GDM1 (cell line): ENCODE data around the gene GADD45B.
"Not testable (repeated sequence)": the region's sequence is repeated elsewhere in the genome, so short reads cannot be mapped to it uniquely, and the experiment has no call there.

ENCODE experiments used
- DNase-seq: peaks from one replicate; lab custom pipeline; 2025; lab: John Stamatoyannopoulos, UW

The GADD45B gene

GRCh38 chr19:2488405-2488941 lies 12.5 kb downstream of the GADD45B start:
- DNase-seq = no peak

GRCh38 chr19:2488942-2489731 lies 13.2 kb downstream of the GADD45B start:
- DNase-seq = no peak

GRCh38 chr19:2490659-2491058 lies 14.7 kb downstream of the GADD45B start:
- DNase-seq = no peak

DNA sequence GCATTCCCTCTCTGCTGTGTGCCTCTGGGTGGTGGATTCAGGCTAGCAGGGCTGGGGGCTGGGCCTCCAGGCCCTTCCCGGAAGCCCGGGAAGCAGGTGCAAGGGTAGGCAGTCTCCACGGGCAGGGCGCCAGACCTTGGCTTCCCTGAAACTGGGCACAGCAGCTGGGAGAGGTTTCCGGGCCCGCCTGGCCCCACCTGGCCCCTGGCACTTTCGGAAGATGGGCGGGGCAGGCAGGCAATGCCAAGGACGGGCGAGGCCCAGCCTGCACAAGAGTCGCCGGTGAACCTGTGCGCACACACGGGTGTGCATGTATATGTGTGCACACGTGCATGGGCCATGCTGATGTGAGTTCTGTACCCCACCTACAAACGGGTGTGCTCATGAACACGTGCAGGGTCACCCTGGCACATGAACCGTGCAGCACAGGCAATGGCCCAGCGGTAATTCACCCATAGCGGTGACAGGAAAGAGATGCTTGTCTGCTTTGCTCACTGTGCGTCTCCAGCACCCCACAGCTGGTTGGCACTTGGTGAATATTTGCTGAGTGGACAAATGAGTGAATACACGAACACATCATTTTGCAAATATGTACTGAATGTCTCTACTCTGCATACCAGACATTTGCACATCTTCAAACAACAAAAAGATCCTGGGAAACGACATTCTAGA lies 15.3 kb downstream of the GADD45B start:
- no peak for DNase-seq

- DNase-seq = no peak
These were observed 16.9 kb downstream of the GADD45B start for GRCh38 chr19:2492870-2493269.

- not testable (repeated sequence) for DNase-seq
These were observed 17.5 kb downstream of the GADD45B start for GRCh38 chr19:2493448-2493847.

DNA sequence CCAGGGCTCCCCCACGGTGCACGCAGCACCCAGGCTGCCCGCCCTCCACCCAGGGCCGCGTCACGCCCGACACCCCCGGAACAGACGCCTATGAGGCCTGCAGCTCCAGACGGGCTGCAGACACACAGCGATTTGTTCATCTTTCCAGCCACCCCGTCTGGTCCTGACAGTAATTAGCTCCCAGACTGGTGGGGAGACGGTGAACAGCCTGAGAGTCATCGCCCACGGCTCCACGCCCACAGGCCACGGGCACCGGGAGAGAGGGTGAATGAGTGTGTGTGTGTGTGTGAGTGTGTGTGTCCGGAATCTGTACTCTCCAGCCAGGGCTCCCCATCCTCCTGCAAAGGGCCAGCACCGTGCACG lies 18.1 kb downstream of the GADD45B start:
- no peak for DNase-seq

GRCh38 chr19:2494447-2495129 lies 18.7 kb downstream of the GADD45B start:
- no peak for DNase-seq

- no peak for DNase-seq
These were observed 19.3 kb downstream of the GADD45B start for GRCh38 chr19:2495130-2495641.

GRCh38 chr19:2495651-2496316 lies 19.9 kb downstream of the GADD45B start:
- DNase-seq = no peak

GRCh38 chr19:2497186-2497585 lies 21.3 kb downstream of the GADD45B start:
- DNase-seq = no peak

DNA sequence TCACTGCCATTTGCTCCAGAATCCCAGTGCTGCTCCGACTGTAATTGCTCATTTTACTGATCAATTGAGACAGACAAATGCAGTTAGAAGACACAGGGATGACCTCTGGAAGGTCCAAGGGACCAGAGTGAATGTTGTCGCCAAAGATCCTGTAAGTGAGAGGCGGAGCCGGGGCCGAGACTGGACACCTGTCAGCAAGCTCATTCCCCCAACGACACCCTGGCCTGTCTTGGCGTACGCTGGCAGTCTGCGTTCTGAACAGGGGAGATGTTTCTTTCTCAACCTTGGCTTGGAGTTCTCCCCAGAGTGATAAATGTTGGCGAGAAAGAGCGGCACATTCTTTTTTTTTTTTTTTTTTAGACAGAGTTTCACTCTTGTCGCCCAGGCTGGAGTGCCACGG lies 24.2 kb downstream of the GADD45B start:
- no peak for DNase-seq

DNA sequence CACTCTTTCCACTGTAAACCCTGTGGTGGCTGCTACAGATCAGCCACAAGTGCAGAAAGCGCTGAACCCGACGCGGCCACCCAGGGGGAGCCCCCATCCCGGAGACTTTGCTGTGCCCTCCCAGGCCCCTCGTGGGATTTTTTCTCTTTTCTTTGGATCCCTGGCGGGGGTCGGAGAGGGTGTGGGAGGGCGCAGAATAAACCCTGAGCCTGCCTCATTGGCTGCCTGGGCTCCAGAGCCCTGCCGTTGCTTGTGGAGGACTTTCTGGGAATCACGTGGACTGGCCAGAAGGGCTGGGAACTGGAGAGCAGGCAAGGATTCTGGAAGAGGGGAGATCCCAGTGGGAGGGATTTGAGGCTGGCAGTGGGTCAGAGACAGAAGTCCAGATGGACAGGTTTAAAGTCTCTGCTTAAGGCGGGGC lies 24.9 kb downstream of the GADD45B start:
- no peak for DNase-seq

DNA sequence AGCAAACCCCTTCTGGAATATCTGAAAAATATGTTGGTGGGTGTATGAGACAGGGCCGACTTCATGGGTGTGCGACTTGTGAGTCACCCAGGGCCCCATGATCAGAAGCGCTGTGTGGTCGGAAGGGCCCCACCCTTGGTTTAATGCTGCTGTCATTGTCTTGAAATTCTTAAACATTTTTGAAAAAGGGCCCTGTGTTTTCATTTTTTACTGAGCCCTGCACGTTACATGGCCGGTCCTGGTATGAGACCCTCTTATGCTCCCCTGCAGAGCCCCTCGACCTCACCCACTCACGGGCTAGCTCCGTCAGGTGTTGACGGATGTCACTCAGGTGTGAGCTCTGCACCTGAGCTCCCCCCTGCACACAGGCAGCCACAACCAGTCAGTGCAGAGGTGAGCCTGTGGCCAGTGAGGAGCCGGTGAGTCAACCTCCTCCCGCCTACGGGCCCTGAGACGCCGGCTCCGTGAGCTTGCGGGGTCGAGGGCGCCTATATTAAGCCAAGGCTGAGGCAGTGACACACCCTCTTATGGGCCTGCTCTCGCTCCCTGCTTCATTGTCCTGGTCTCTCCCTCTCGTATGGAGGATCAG lies 27.7 kb downstream of the GADD45B start:
- no peak for DNase-seq

DNA sequence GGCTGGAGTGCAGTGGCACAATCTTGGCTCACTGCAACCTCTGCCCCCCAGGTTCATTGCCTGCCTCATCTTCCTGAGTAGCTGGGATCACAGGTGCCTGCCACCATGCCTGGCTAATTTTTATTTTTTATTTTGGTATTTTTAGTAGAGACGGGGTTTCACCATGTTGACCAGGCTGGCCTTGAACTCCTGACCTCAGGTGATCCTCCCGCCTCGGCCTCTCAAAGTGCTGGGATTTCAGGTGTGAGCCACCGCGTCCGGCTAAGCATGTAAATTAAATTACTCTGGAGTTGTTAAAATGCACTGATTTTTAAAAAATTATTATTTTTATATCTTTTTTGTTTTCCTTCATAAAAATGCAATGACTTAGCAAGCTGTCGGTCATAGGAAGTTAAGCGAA lies 30.7 kb downstream of the GADD45B start:
- not testable (repeated sequence) for DNase-seq

DNA sequence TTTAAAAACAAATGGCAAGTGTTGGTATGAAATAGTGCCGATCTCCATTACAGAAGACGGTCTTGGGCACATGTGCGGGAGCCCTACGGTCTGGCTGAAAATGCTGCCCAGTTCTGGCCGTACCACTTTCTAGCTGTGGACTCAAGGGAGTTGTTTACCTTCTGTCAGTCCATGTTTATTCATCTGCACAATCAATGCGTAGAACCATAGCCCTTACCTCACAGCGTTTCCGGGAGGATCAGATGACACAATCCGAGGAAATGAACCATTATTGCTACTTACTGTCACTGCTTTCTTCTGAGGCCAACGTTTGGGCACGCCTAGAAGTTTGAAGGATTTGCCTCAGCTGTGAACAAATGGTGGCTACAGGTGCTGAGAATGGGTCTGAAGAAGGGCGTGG lies 31.2 kb downstream of the GADD45B start:
- no peak for DNase-seq

DNA sequence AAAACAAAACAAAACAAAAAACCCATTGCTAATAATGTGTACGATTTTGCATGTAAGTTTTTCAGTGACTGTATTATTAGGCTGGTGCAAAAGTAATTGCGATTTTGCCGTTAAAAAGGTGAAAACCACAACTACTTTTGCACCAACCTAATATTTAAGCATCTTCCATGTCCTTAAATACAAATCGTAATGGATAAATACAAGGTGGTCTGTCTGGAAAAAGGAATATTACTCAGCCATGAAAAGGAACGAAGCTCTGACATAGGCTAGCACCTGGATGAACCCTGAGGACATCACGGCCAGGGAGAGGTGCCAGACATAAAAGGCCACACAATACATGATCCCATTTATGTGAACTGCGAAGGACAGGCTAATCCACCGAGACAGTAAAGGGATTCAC lies 33.2 kb downstream of the GADD45B start:
- no peak for DNase-seq

GRCh38 chr19:2511570-2511969 lies 35.6 kb downstream of the GADD45B start:
- DNase-seq = no peak

DNA sequence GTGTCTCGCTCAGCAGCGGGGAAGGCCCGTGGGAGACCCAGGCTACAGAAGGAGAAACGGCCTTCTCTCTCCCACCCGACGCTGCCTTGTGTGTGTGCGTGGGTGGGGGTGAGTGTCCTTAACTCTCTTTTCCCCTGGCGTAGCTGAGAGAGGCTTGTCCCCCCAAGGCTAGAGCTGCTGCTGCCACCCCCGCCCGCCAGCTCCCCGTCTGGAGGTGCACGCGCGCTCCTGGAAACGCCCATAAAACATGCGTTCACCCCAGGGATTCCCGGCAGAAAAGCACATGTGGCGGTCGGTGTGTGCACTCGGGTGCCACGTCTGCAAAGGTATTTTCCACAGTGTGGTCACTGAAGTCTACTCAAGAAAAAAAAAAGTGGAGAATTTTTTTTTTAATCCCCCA lies 36.1 kb downstream of the GADD45B start:
- DNase-seq = no peak

DNA sequence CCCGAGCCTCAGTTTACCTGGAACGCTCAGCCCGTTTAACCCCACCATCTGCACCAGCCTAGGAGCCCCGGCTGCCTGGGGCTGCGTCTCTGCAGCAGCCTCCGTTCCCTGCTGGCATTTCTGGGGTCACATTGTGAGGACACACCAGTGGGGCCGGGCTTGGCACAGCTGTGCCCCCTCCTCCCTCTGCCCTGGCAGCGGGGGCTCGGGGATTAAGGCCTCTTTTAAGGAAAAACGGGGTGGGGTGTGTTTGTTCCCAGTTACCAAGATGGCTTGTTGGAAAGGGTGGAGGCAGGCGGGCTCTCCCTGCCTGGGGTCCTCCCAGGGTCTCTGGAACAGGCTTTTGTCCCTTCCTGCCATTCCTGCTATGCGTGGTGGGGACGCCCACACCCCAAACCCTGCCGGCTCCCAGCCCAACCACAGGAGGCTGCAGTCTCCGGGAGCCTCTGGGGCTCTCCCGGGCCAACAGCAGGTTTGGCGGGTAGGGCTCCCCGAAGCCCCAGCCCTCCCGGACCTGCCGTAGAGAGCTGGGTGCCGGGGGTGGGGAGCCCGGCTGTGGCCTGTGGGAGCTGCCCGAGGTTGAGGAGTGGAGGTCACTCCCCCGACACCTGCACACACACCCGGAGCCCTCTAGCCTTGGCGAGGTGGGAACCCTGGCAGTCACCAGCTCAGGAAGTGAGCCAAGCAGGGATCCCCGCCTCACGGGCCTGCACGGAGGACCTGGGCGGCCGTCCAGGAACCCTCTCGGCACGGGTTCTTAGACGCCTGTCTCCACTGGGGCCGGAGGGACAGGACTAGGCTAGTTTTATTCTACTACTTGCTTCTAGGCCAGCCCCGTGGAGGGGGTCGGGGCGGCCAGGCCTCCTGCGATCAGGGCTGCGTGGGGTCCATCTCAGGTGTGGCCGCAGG lies 36.9 kb downstream of the GADD45B start:
- DNase-seq = no peak
